Mammary epithelial cell (primary cell): ENCODE data around the gene TAC4.

Experiments
- CTCF ChIP-seq, 2 donors: IDR thresholded peaks in 1 of 2; conservative IDR thresholded peaks in 1 of 2; 2 replicates each; pipeline ENCODE4 v1.5.1; 2011 to 2012; ENCODE audit warnings: inconsistent platforms in 2 of 2, low read length in 2 of 2, mild to moderate bottlenecking in 2 of 2, control low read depth in 1 of 2, low read depth in 1 of 2; ENCODE audit not compliant: insufficient read depth in 1 of 2; ENCODE audit errors: extremely low read depth in 1 of 2
- EZH2 ChIP-seq: IDR thresholded peaks from 2 replicates; pipeline ENCODE4 v1.6.1; 2012; ENCODE audit warnings: low read length, inconsistent platforms, borderline replicate concordance

GRCh38 chr17:49846938-49847712, 744 bp downstream of the TAC4 start:
- no peak for TF ChIP-seq EZH2
- no peak for TF ChIP-seq CTCF (conservative IDR thresholded peaks at IDR 0.05 in 1 of 2, IDR thresholded peaks at IDR 0.05 in 1 of 2; ENCODE audit: extremely low read depth in 1 of 2, insufficient read depth in 1 of 2, low read depth in 1 of 2, low read length in 2 of 2)
